Body of pancreas (tissue), 4 donors: ENCODE measurements around the gene MYCN.

Source experiments
- POLR2A ChIP-seq, 3 donors: fragments of 450-650 bp; IDR thresholded peaks; one replicate each; pipeline ENCODE4 v1.6.1; 2016; ENCODE audit warnings: antibody characterized with exemption in 3 of 3, mild to moderate bottlenecking in 2 of 3
- TF ChIP-seq, protein P1 (sequence below), 7 experiments: fragments of 450-650 bp in 4 of 7; fragments of 200-600 bp in 3 of 7; sonication (generic) in 3 of 7; IDR thresholded peaks; one replicate each; pipeline ENCODE4 v1.5.1; 2016 to 2019; ENCODE audit warnings: antibody characterized with exemption in 7 of 7

- TF ChIP-seq, protein P1, sequence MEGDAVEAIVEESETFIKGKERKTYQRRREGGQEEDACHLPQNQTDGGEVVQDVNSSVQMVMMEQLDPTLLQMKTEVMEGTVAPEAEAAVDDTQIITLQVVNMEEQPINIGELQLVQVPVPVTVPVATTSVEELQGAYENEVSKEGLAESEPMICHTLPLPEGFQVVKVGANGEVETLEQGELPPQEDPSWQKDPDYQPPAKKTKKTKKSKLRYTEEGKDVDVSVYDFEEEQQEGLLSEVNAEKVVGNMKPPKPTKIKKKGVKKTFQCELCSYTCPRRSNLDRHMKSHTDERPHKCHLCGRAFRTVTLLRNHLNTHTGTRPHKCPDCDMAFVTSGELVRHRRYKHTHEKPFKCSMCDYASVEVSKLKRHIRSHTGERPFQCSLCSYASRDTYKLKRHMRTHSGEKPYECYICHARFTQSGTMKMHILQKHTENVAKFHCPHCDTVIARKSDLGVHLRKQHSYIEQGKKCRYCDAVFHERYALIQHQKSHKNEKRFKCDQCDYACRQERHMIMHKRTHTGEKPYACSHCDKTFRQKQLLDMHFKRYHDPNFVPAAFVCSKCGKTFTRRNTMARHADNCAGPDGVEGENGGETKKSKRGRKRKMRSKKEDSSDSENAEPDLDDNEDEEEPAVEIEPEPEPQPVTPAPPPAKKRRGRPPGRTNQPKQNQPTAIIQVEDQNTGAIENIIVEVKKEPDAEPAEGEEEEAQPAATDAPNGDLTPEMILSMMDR (IDR thresholded peaks at IDR 0.05), result no peak
- no peak for TF ChIP-seq POLR2A (IDR thresholded peaks at IDR 0.05)
Measured at GRCh38 chr2:15955232-15955988, 15.1 kb downstream of the MYCN start.
